DOHH2 (cell line): ENCODE measurements around the gene SPAG16.

Experiments used
- H3F3A ChIP-seq: fragments of 200-600 bp; sonication (generic), shearing (Covaris generic); 2 replicates; pipeline ENCODE4 v1.6.0; 2016; ENCODE audit warnings: antibody characterized with exemption, mild to moderate bottlenecking; ENCODE audit not compliant: control insufficient read depth, insufficient read depth
- H3K27ac ChIP-seq: fragments of 200-600 bp; sonication (generic); 2 replicates; pipeline ENCODE4 v1.5.1; 2014; ENCODE audit warnings: low read depth, mild to moderate bottlenecking, low read length, moderate library complexity
- H3K27me3 ChIP-seq: fragments of 200-600 bp; sonication (generic); 2 replicates; pipeline ENCODE4 v1.6.1; 2014; ENCODE audit warnings: mild to moderate bottlenecking, low read length, mixed read lengths; ENCODE audit not compliant: control insufficient read depth
- H3K36me3 ChIP-seq: fragments of 200-600 bp; sonication (generic); 2 replicates; pipeline ENCODE4 v1.6.1; 2014; ENCODE audit warnings: mild to moderate bottlenecking, low read length, moderate library complexity, mixed read lengths; ENCODE audit not compliant: control insufficient read depth
- H3K4me1 ChIP-seq: fragments of 200-600 bp; sonication (generic); 2 replicates; pipeline ENCODE4 v1.6.1; 2014; ENCODE audit warnings: mild to moderate bottlenecking, low read length, mixed read lengths; ENCODE audit not compliant: control insufficient read depth
- H3K4me2 ChIP-seq: fragments of 200-600 bp; sonication (generic); 2 replicates; pipeline ENCODE4 v1.6.0; 2014; ENCODE audit warnings: mild to moderate bottlenecking, low read length, moderate library complexity
- H3K4me3 ChIP-seq: fragments of 200-600 bp; sonication (generic); 2 replicates; pipeline ENCODE4 v1.5.1; 2014; ENCODE audit warnings: mild to moderate bottlenecking, low read length, mixed read lengths
- H3K79me2 ChIP-seq: fragments of 200-600 bp; sonication (generic); 2 replicates; pipeline ENCODE4 v1.6.1; 2014; ENCODE audit warnings: mild to moderate bottlenecking, low read length, mixed read lengths; ENCODE audit not compliant: control insufficient read depth
- H3K9me2 ChIP-seq: fragments of 200-600 bp; sonication (generic); replicated peaks from 2 replicates; pipeline ENCODE4 v1.6.1; 2014; ENCODE audit warnings: mild to moderate bottlenecking, low read length, mixed read lengths; ENCODE audit not compliant: control insufficient read depth
- H3K9me3 ChIP-seq: fragments of 200-600 bp; sonication (generic); 2 replicates; pipeline ENCODE4 v1.6.1; 2014; ENCODE audit warnings: antibody characterized with exemption, low read length, mixed read lengths; ENCODE audit not compliant: control insufficient read depth, insufficient read depth
- H4K20me1 ChIP-seq: fragments of 200-600 bp; sonication (generic); 2 replicates; pipeline ENCODE4 v1.6.0; 2014; ENCODE audit warnings: low read depth, mild to moderate bottlenecking, antibody characterized with exemption, low read length, moderate library complexity; ENCODE audit not compliant: control insufficient read depth, insufficient read depth
- EZH2phosphoT487 ChIP-seq: fragments of 200-600 bp; sonication (generic); IDR thresholded peaks from 2 replicates; pipeline ENCODE4 v1.6.1; 2017; ENCODE audit warnings: borderline replicate concordance, mild to moderate bottlenecking, antibody characterized with exemption, low read length, moderate library complexity, mixed read lengths
- TF ChIP-seq, protein P1 (sequence below): fragments of 200-600 bp; sonication (generic); IDR thresholded peaks from one replicate; pipeline ENCODE4 v1.5.1; 2014; ENCODE audit warnings: antibody characterized with exemption, mild to moderate bottlenecking, low read depth, low read length; ENCODE audit not compliant: poor library complexity, severe bottlenecking

Gene SPAG16

DNA sequence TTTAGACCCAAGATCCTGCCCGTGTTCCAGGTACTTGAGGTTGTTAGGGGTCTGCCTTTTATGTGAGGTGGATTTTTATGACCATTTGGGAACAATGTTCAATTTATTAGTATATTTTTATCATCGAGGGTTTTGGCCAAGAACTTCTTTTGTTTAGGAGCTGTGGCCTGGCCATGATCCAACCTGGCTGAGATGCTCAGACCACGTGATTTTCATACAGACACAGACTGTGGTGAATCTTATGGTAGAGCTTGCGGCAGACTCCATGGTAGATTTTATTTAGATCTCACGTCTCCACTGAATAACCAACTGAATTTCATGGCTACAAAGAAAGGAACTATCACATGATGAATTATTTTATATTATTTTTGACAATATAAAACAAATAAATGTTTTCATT lies 721.1 kb downstream of the SPAG16 start:
- no peaks in the 10 kb centered on the region for H4K20me1 ChIP-seq
- TF ChIP-seq, protein P1, sequence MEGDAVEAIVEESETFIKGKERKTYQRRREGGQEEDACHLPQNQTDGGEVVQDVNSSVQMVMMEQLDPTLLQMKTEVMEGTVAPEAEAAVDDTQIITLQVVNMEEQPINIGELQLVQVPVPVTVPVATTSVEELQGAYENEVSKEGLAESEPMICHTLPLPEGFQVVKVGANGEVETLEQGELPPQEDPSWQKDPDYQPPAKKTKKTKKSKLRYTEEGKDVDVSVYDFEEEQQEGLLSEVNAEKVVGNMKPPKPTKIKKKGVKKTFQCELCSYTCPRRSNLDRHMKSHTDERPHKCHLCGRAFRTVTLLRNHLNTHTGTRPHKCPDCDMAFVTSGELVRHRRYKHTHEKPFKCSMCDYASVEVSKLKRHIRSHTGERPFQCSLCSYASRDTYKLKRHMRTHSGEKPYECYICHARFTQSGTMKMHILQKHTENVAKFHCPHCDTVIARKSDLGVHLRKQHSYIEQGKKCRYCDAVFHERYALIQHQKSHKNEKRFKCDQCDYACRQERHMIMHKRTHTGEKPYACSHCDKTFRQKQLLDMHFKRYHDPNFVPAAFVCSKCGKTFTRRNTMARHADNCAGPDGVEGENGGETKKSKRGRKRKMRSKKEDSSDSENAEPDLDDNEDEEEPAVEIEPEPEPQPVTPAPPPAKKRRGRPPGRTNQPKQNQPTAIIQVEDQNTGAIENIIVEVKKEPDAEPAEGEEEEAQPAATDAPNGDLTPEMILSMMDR, result no peak
- no peak for TF ChIP-seq EZH2phosphoT487
- no peaks in the 10 kb centered on the region for H3F3A ChIP-seq
- no peaks in the 10 kb centered on the region for H3K9me2 ChIP-seq
- H3K9me3 ChIP-seq, result no peaks in the 10 kb centered on the region
- no peaks in the 10 kb centered on the region for H3K79me2 ChIP-seq
- H3K4me1 ChIP-seq, result no peaks in the 10 kb centered on the region
- no peak overlapping the region for H3K4me2 ChIP-seq
- H3K4me3 ChIP-seq, result no peak overlapping the region
- no peak overlapping the region for H3K27ac ChIP-seq
- H3K27me3 ChIP-seq, result no peaks in the 10 kb centered on the region
- no peaks in the 10 kb centered on the region for H3K36me3 ChIP-seq

DNA sequence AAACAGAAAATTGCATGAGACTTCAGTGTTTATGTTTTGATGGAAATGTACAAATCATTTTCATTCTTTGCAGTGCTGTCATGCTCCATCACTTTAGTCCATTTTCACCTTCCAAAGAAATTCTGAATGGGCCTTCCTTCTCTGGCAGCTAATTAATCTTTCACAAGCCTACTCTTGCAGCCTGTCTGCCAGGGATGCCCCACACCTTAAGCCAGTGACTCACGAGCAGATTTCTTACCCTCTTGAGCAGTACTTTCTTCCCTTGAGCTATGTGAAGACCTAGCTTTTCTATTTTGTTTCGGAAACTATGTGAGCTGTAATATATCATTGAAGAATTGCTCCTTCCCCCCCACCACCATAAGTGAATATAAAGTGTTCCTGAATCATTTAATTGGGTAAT lies 722.3 kb downstream of the SPAG16 start:
- Histone ChIP-seq H3K36me3 (no peaks in the 10 kb centered on the region), H3K9me2 (no peaks in the 10 kb centered on the region), H3K4me3 (no peak overlapping the region), H3K79me2 (no peaks in the 10 kb centered on the region), H3K27ac (no peak overlapping the region), H4K20me1 (no peaks in the 10 kb centered on the region), H3K27me3 (no peaks in the 10 kb centered on the region), H3K9me3 (no peaks in the 10 kb centered on the region), H3K4me1 (no peaks in the 10 kb centered on the region), H3K4me2 (no peak overlapping the region), H3F3A (no peaks in the 10 kb centered on the region)
- TF ChIP-seq EZH2phosphoT487, result no peak
- TF ChIP-seq, protein P1, result no peak

DNA sequence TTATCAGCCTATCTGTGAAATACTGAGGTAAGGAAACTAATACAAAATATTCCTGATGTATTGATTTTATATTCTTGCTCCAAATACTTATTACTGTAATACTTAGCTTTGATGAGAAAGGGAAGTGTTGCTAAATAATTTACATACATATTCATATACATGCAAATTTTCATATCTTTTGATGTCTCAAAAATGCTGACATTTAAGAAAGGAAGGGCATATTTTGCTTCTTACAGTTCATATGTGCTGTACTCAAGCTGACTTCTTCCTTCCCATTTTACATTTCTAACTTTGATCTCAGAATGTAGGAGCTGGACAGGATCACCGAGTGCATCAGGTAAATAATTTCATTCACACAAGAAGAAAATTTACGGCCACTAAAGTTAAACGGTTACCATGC lies 727.4 kb downstream of the SPAG16 start:
- Histone ChIP-seq H3K4me1 (no peaks in the 10 kb centered on the region), H4K20me1 (no peaks in the 10 kb centered on the region), H3K27ac (no peak overlapping the region), H3K4me2 (no peak overlapping the region), H3K9me2 (no peaks in the 10 kb centered on the region), H3K9me3 (no peaks in the 10 kb centered on the region), H3F3A (no peaks in the 10 kb centered on the region), H3K36me3 (no peaks in the 10 kb centered on the region), H3K79me2 (no peaks in the 10 kb centered on the region), H3K4me3 (no peak overlapping the region), H3K27me3 (no peaks in the 10 kb centered on the region)
- TF ChIP-seq, protein P1, result no peak
- no peak for TF ChIP-seq EZH2phosphoT487
